ENCODE measurements around the gene CA12. TPM values are rescaled to one million over a fixed set of nuclear protein-coding genes. Genes with fewer than 3 reads are reported as not detected.

CA12 gene
- total RNA-seq, 1 donor from 2014 or later, result not detected

DNA sequence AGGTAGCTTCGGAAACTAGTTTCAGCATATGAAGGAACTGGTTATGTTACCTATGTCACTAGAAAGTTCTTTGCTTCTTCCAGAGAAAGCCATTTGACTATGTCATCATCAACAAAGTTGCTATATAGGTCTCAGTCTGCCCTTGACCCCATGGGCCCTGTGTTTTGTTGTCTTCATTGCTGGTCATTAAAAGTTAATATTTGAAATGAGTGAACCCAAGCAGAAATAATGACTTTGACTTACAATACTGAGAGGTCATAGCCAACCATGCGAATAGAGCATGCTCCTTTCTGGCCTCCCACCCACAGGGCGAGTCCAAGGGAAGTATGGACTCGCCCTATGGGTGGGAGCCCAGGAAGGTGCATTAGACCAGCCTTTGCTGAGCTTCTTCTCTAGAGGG, 63.3 kb downstream of the CA12 start:
- H3K27ac Mint-ChIP-seq (ENCODE audit: unreplicated experiment), result no peak overlapping the region
- H3K4me3 Mint-ChIP-seq (ENCODE audit: unreplicated experiment), result no peak overlapping the region
- TF ChIP-seq, protein P1, sequence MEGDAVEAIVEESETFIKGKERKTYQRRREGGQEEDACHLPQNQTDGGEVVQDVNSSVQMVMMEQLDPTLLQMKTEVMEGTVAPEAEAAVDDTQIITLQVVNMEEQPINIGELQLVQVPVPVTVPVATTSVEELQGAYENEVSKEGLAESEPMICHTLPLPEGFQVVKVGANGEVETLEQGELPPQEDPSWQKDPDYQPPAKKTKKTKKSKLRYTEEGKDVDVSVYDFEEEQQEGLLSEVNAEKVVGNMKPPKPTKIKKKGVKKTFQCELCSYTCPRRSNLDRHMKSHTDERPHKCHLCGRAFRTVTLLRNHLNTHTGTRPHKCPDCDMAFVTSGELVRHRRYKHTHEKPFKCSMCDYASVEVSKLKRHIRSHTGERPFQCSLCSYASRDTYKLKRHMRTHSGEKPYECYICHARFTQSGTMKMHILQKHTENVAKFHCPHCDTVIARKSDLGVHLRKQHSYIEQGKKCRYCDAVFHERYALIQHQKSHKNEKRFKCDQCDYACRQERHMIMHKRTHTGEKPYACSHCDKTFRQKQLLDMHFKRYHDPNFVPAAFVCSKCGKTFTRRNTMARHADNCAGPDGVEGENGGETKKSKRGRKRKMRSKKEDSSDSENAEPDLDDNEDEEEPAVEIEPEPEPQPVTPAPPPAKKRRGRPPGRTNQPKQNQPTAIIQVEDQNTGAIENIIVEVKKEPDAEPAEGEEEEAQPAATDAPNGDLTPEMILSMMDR (IDR thresholded peaks at IDR 0.05; ENCODE audit: partially characterized antibody, unreplicated experiment), result no peak
- no peak for DNase-seq
- no peaks in the 10 kb centered on the region for H3K36me3 Mint-ChIP-seq (ENCODE audit: unreplicated experiment)
- H3K9me3 Mint-ChIP-seq (ENCODE audit: unreplicated experiment), result no peaks in the 10 kb centered on the region
- no peaks in the 10 kb centered on the region for H3K27me3 Mint-ChIP-seq (ENCODE audit: unreplicated experiment)
- no peaks in the 10 kb centered on the region for H3K4me1 Mint-ChIP-seq (ENCODE audit: low read depth, unreplicated experiment)

DNA sequence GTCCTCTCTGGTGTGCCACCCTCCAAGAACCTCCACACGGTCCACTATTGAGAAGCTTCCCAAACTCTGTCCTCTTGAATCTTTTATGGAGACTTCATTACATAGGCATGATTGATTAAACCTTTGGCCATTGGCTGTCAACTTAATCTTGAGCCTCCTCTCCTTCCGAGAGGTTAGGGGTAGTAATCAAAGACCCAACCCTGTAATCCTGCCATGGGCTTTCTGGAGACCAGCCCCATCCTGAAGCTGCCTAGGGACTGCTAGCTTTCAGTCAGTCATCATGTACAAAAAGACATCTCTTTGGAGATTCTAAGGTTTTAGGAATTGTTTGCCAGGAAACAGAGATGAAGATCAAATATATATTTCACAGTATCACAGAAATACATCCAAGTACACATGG, 67.2 kb downstream of the CA12 start:
- H3K4me1 Mint-ChIP-seq (ENCODE audit: low read depth, unreplicated experiment), result no peaks in the 10 kb centered on the region
- no peak for DNase-seq
- TF ChIP-seq, protein P1 (IDR thresholded peaks at IDR 0.05; ENCODE audit: partially characterized antibody, unreplicated experiment), result no peak
- H3K4me3 Mint-ChIP-seq (ENCODE audit: unreplicated experiment), result no peak overlapping the region
- no peaks in the 10 kb centered on the region for H3K9me3 Mint-ChIP-seq (ENCODE audit: unreplicated experiment)
- no peaks in the 10 kb centered on the region for H3K27me3 Mint-ChIP-seq (ENCODE audit: unreplicated experiment)
- no peak overlapping the region for H3K27ac Mint-ChIP-seq (ENCODE audit: unreplicated experiment)
- no peaks in the 10 kb centered on the region for H3K36me3 Mint-ChIP-seq (ENCODE audit: unreplicated experiment)

DNA sequence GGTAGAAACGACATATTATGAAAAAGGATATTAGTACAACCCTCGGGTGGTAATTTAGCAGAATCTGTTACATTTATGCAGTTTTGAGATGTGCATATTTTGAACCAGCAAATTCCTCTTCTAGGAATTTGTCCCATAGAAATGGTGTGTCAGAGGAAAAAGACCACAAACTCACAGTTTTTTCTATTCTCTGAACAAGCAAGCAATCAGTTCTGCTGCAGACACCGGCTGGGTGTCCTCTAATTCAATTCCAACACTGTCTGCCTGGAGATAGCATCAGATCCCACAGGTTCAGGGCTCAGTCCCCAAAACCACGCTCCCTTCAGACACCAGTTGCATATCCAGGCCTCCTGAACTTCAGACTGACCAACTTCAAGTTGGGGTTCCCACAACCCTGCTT, 67.8 kb downstream of the CA12 start:
- no peaks in the 10 kb centered on the region for H3K27me3 Mint-ChIP-seq (ENCODE audit: unreplicated experiment)
- no peak overlapping the region for H3K27ac Mint-ChIP-seq (ENCODE audit: unreplicated experiment)
- H3K9me3 Mint-ChIP-seq (ENCODE audit: unreplicated experiment), result no peaks in the 10 kb centered on the region
- TF ChIP-seq, protein P1 (IDR thresholded peaks at IDR 0.05; ENCODE audit: partially characterized antibody, unreplicated experiment), result no peak
- no peaks in the 10 kb centered on the region for H3K36me3 Mint-ChIP-seq (ENCODE audit: unreplicated experiment)
- H3K4me3 Mint-ChIP-seq (ENCODE audit: unreplicated experiment), result no peak overlapping the region
- no peak for DNase-seq
- H3K4me1 Mint-ChIP-seq (ENCODE audit: low read depth, unreplicated experiment), result no peaks in the 10 kb centered on the region

DNA sequence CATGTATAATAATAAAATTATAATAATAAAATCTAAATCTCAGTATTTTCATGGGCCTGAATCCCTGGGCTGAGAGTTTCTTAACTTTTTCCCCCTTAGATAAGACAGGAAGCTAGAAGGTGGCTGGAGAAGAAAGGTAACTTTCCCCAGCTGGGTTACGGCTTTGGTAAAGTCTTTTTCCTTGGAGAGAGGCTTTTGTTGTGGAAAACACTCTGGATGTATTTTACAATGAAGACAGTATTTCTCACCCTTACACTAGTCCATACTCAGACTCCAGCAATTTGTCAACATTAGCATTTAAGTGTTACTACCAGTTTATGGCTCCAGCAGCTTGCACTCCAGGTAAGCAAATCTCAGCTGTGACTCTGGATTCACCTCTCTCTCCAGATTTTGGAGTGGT, 69.4 kb downstream of the CA12 start:
- H3K27me3 Mint-ChIP-seq (ENCODE audit: unreplicated experiment), result no peaks in the 10 kb centered on the region
- TF ChIP-seq, protein P1 (IDR thresholded peaks at IDR 0.05; ENCODE audit: partially characterized antibody, unreplicated experiment), result no peak
- no peaks in the 10 kb centered on the region for H3K36me3 Mint-ChIP-seq (ENCODE audit: unreplicated experiment)
- no peak for DNase-seq
- no peaks in the 10 kb centered on the region for H3K4me1 Mint-ChIP-seq (ENCODE audit: low read depth, unreplicated experiment)
- no peak overlapping the region for H3K27ac Mint-ChIP-seq (ENCODE audit: unreplicated experiment)
- H3K4me3 Mint-ChIP-seq (ENCODE audit: unreplicated experiment), result no peak overlapping the region
- H3K9me3 Mint-ChIP-seq (ENCODE audit: unreplicated experiment), result no peaks in the 10 kb centered on the region

DNA sequence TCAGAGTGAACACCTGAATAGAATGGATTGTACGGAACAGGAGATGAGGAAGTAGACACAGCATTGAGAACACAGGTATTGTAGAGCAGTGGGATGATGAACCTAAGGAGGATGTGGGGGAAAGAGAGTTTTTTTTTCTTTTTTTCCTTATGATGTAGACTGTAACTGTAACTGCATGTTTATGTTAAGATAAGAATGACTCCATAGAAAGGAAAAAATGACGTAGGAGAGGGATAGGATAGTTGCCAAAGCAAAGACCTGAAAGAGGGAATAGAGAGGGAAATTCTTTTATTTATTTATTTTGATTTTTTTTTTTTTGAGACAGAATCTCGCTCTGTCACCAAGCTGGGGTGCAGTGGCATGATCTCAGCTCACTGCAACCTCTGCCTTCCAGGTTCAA, 71.0 kb downstream of the CA12 start:
- H3K27me3 Mint-ChIP-seq (ENCODE audit: unreplicated experiment), result no peaks in the 10 kb centered on the region
- no peak overlapping the region for H3K27ac Mint-ChIP-seq (ENCODE audit: unreplicated experiment)
- H3K4me3 Mint-ChIP-seq (ENCODE audit: unreplicated experiment), result no peak overlapping the region
- no peaks in the 10 kb centered on the region for H3K4me1 Mint-ChIP-seq (ENCODE audit: low read depth, unreplicated experiment)
- H3K9me3 Mint-ChIP-seq (ENCODE audit: unreplicated experiment), result no peaks in the 10 kb centered on the region
- no peaks in the 10 kb centered on the region for H3K36me3 Mint-ChIP-seq (ENCODE audit: unreplicated experiment)
- no peak for DNase-seq
- TF ChIP-seq, protein P1 (IDR thresholded peaks at IDR 0.05; ENCODE audit: partially characterized antibody, unreplicated experiment), result no peak
